Osteocyte (in vitro differentiated cells): Measurements from ENCODE around the gene FGGY. TPM values are rescaled to one million over a fixed set of nuclear protein-coding genes. Genes with fewer than 3 reads are reported as not detected.
"Not testable (repeated sequence)": the region's sequence is repeated elsewhere in the genome, so short reads cannot be mapped to it uniquely, and the experiment has no call there.

Source experiments
- DNase-seq: peaks from one replicate; pipeline ENCODE4 v3.0.0; 2021; ENCODE audit warnings: mixed read lengths; ENCODE audit not compliant: unreplicated experiment; ENCODE audit errors: extremely low spot score
- H3K27ac Mint-ChIP-seq: one replicate; pipeline ENCODE4 v1.8.0; 2021; ENCODE audit warnings: mild to moderate bottlenecking, mixed read lengths; ENCODE audit not compliant: unreplicated experiment
- H3K27me3 Mint-ChIP-seq: one replicate; pipeline ENCODE4 v1.8.0; 2021; ENCODE audit warnings: mixed read lengths; ENCODE audit not compliant: unreplicated experiment
- H3K36me3 Mint-ChIP-seq: one replicate; pipeline ENCODE4 v1.8.0; 2021; ENCODE audit warnings: mixed read lengths; ENCODE audit not compliant: unreplicated experiment
- H3K4me1 Mint-ChIP-seq: one replicate; pipeline ENCODE4 v1.8.0; 2021; ENCODE audit warnings: mixed read lengths; ENCODE audit not compliant: unreplicated experiment
- H3K4me3 Mint-ChIP-seq: one replicate; pipeline ENCODE4 v1.8.0; 2021; ENCODE audit warnings: mild to moderate bottlenecking, moderate library complexity, mixed read lengths; ENCODE audit not compliant: unreplicated experiment
- H3K9me3 Mint-ChIP-seq: one replicate; pipeline ENCODE4 v1.8.0; 2021; ENCODE audit warnings: mixed read lengths; ENCODE audit not compliant: unreplicated experiment
- long read RNA-seq: library from polyadenylated mRNA; unstranded; transcript quantifications from one replicate; pipeline ENCODE4 v2.0.0, GENCODE V29; 2021
- total RNA-seq: library from RNA; stranded (reverse); gene quantifications from 2 replicates; pipeline ENCODE4 v1.2.1, GENCODE V29; 2021
- TF ChIP-seq, protein P1 (sequence below): fragments of 200-600 bp; sonication (generic); IDR thresholded peaks from 2 replicates; pipeline ENCODE4 v1.5.0; 2021; ENCODE audit warnings: antibody characterized with exemption, mild to moderate bottlenecking, moderate library complexity

The FGGY gene
- 9.1 TPM in 2 replicates for total RNA-seq
- long read RNA-seq, transcript FGGY-201 (16 exons, 1,976 nt) = major isoform, 13 of 41 reads
- long read RNA-seq, partial matches to known transcripts = 6 of 41 reads
- long read RNA-seq, other reads (novel, unspliced or antisense) = 21 of 41 reads

DNA sequence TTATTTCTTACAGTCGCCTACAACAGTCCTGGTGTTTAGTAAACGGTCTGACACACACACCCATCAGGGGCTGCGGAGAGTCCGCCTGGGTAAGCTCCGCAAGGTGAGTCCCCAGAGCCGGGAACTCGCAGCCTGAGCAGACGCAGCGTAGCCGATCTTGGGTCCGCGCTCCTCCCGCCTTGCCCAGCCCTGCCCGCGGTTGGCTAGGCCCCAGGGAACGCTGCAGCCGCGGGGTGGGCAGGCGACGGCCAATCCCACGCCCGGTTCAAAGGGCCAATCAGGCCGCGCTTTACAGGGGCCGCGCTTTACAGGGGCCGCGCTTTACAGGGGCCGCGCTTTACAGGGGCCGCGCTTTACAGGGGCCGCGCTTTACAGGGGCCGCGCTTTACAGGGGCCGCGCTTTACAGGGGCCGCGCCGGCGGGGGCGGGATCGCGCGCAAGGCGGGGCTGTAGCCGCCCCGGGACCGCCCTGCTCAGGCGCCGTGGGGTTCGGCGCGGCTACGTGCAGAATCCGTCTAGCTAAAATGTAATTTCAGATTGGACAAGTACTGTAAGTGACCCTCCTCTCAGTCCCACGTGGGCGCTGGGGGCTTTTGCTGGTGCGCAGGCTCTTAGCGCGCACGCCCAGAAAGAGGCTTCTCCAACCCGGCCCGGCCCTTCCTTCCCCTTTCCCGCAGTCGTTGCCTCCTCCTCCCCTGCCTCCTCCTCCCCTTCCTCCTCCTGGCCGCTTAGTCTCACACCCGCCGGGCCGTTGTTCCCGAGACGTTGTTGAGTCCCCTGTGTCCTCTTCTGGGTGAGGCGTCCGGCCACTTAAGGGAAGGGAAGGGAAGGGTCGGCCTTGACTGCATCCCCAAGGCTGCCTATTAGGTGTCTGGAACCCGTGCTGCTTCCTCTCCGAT is at the start of gene FGGY:
TSS of gene FGGY (plus strand) at position 737 of the 899 bp plus-strand sequence. CDS start 24,456 bp downstream, outside the sequence.
- H3K4me1 Mint-ChIP-seq = peaks cover 17% of the 10 kb centered on the region
- H3K4me3 Mint-ChIP-seq = peak within 1 kb of the TSS; percentile 77
- peak within 1 kb of the TSS; percentile 87 for H3K27ac Mint-ChIP-seq
- no peaks in the 10 kb centered on the region for H3K9me3 Mint-ChIP-seq
- peak; percentile 97 for DNase-seq
- H3K27me3 Mint-ChIP-seq = no peaks in the 10 kb centered on the region
- peaks cover 2% of the 10 kb centered on the region for H3K36me3 Mint-ChIP-seq
- TF ChIP-seq, protein P1, sequence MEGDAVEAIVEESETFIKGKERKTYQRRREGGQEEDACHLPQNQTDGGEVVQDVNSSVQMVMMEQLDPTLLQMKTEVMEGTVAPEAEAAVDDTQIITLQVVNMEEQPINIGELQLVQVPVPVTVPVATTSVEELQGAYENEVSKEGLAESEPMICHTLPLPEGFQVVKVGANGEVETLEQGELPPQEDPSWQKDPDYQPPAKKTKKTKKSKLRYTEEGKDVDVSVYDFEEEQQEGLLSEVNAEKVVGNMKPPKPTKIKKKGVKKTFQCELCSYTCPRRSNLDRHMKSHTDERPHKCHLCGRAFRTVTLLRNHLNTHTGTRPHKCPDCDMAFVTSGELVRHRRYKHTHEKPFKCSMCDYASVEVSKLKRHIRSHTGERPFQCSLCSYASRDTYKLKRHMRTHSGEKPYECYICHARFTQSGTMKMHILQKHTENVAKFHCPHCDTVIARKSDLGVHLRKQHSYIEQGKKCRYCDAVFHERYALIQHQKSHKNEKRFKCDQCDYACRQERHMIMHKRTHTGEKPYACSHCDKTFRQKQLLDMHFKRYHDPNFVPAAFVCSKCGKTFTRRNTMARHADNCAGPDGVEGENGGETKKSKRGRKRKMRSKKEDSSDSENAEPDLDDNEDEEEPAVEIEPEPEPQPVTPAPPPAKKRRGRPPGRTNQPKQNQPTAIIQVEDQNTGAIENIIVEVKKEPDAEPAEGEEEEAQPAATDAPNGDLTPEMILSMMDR = no peak

GRCh38 chr1:59248758-59249157 is 48.1 kb upstream of the FGGY start:
- no peaks in the 10 kb centered on the region for H3K4me1 Mint-ChIP-seq
- H3K36me3 Mint-ChIP-seq = peaks cover 1% of the 10 kb centered on the region
- peaks cover 19% of the 10 kb centered on the region for H3K9me3 Mint-ChIP-seq
- H3K27me3 Mint-ChIP-seq = peaks cover 2% of the 10 kb centered on the region
- H3K27ac Mint-ChIP-seq = no peak overlapping the region
- H3K4me3 Mint-ChIP-seq = no peak overlapping the region
- no peak for DNase-seq
- TF ChIP-seq, protein P1 = no peak

GRCh38 chr1:59249396-59250137 is 47.3 kb upstream of the FGGY start:
- Mint-ChIP-seq H3K27ac (no peak overlapping the region), H3K36me3 (peaks cover 1% of the 10 kb centered on the region), H3K4me1 (no peaks in the 10 kb centered on the region), H3K27me3 (peaks cover 2% of the 10 kb centered on the region), H3K9me3 (peaks cover 14% of the 10 kb centered on the region), H3K4me3 (no peak overlapping the region)
- no peak for DNase-seq
- TF ChIP-seq, protein P1 = no peak

DNA sequence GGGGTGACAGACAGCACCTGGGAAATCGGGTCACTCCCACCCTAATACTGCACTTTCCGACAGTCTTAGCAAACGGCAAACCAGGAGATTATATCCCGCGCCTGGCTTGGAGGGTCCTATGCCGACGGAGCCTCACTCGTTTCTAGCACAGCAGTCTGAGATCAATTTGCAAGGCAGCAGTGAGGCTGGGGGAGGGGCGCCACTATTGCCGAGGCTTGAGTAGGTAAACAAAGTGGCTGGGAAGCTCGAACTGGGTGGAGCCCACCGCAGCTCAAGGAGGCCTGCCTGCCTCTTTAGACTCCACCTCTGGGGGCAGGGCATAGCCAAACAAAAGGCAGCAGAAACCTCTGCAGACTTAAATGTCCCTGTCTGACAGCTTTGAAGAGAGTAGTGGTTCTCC is 45.8 kb upstream of the FGGY start:
- DNase-seq, H3K27ac Mint-ChIP-seq, H3K4me1 Mint-ChIP-seq, H3K36me3 Mint-ChIP-seq, H3K27me3 Mint-ChIP-seq, H3K9me3 Mint-ChIP-seq, H3K4me3 Mint-ChIP-seq: not testable (repeated sequence)

- not testable (repeated sequence) for H3K9me3 Mint-ChIP-seq, H3K27me3 Mint-ChIP-seq, DNase-seq, H3K27ac Mint-ChIP-seq, H3K36me3 Mint-ChIP-seq, H3K4me3 Mint-ChIP-seq, H3K4me1 Mint-ChIP-seq
Observed at GRCh38 chr1:59256429-59256828, 40.5 kb upstream of the FGGY start.
